GM12878 (cell line): ENCODE data around the gene FGD5. TPM values are rescaled to one million over a fixed set of nuclear protein-coding genes. Genes with fewer than 3 reads are reported as not detected.

Source experiments
- ATF3 ChIP-seq: IDR thresholded peaks from 2 replicates; pipeline ENCODE4 v1.6.1; 2011; ENCODE audit warnings: low read depth, mild to moderate bottlenecking, low read length, moderate library complexity, borderline replicate concordance; ENCODE audit errors: extremely low read depth
- CUX1 ChIP-seq: IDR thresholded peaks from 2 replicates; pipeline ENCODE4 v1.6.1; 2012; ENCODE audit warnings: improper control_type of control experiment, low read depth, low read length; ENCODE audit not compliant: insufficient replicate concordance
- HDAC6 ChIP-seq: fragments of 200-600 bp; sonication (generic); IDR thresholded peaks from one replicate; pipeline ENCODE4 v1.8.0; 2017; ENCODE audit warnings: antibody characterized with exemption; ENCODE audit not compliant: unreplicated experiment
- SMAD1 ChIP-seq: fragments of 450-650 bp; IDR thresholded peaks from 2 replicates; pipeline ENCODE4 v1.6.1; 2018; ENCODE audit warnings: mild to moderate bottlenecking, low read depth; ENCODE audit not compliant: partially characterized antibody
- ZNF24 ChIP-seq: fragments of 450-650 bp; IDR thresholded peaks from 2 replicates; pipeline ENCODE4 v1.6.1; 2017; ENCODE audit warnings: antibody characterized with exemption, mild to moderate bottlenecking
- polyA plus RNA-seq, 11 experiments: library from polyadenylated mRNA; depleted of rRNA in 4 of 11; unstranded in 6 of 11; stranded (reverse) in 5 of 11; fragments of >200 nt; fragmentation: Nextera tagmentation in 4 of 11; fragmentation: Illumina TruSeq in 1 of 11; extraction: Ambion mirVana in 4 of 11; extraction: Trizol in 1 of 11; gene quantifications; 1 replicate in 1 of 11; 2 replicates in 10 of 11; pipeline versions ENCODE4 v1.2.1 to v1.2.3, GENCODE V29; 2011 to 2016; ENCODE audit warnings: inconsistent platforms in 2 of 11, missing spikeins in 2 of 11, low read depth in 1 of 11
- total RNA-seq, 4 experiments: library from RNA; depleted of rRNA in 3 of 4; stranded (reverse); fragments of >200 nt in 3 of 4; fragmentation: Illumina TruSeq in 1 of 4; extraction: Trizol in 1 of 4; gene quantifications; 2 replicates each; pipeline versions ENCODE4 v1.2.1 to v1.2.3, GENCODE V29; 2013 to 2021

FGD5 gene
- total and polyA plus RNA-seq, 10 of the 15 experiments (the other 5 are each of a cell fraction or from before 2014, with no cell fraction given), result 0.03 to 0.13 (median 0.11) TPM; not detected in 3

GRCh38 chr3:14947886-14948608, 129.3 kb downstream of the FGD5 start (continued):
- peak; percentile 97 for TF ChIP-seq SMAD1
- TF ChIP-seq CUX1, result no peak
- TF ChIP-seq HDAC6, result no peak
- no peak for TF ChIP-seq ATF3
- TF ChIP-seq ZNF24, result no peak
